H1 (cell line): ENCODE measurements around the gene CRTC1.

Experiments used
- EGR1 ChIP-seq: IDR thresholded peaks from 2 replicates; pipeline ENCODE4 v1.6.1; 2011; ENCODE audit warnings: low read depth, low read length, borderline replicate concordance
- JUN ChIP-seq: IDR thresholded peaks from 2 replicates; pipeline ENCODE4 v1.6.1; 2011; ENCODE audit warnings: low read depth, mild to moderate bottlenecking, improper control_type of control experiment, low read length
- KDM4A ChIP-seq: IDR thresholded peaks from one replicate; pipeline ENCODE4 v1.7.1; 2012; ENCODE audit warnings: low read depth, mild to moderate bottlenecking, moderate library complexity, low read length, inconsistent platforms; ENCODE audit not compliant: severe bottlenecking
- POLR2A ChIP-seq, 2 experiments: IDR thresholded peaks; 1 replicate in 1 of 2; 2 replicates in 1 of 2; pipeline ENCODE4 v1.6.1; 2011; ENCODE audit warnings: low read depth in 2 of 2, low read length in 2 of 2, mild to moderate bottlenecking in 2 of 2; ENCODE audit errors: control extremely low read depth in 1 of 2
- RBBP5 ChIP-seq: IDR thresholded peaks from 2 replicates; pipeline ENCODE4 v1.7.1; 2012; ENCODE audit warnings: low read depth, mild to moderate bottlenecking, inconsistent platforms, low read length, moderate library complexity, borderline replicate concordance
- SP1 ChIP-seq: IDR thresholded peaks from 2 replicates; pipeline ENCODE4 v1.6.1; 2011; ENCODE audit warnings: low read depth, low read length
- TF ChIP-seq, protein P1 (sequence below), 3 experiments: IDR thresholded peaks; 1 replicate in 2 of 3; 2 replicates in 1 of 3; pipeline versions ENCODE4 v1.5.1 to v1.6.1; 2011; ENCODE audit warnings: low read length in 3 of 3, mild to moderate bottlenecking in 3 of 3, inconsistent platforms in 2 of 3, low read depth in 1 of 3, moderate library complexity in 1 of 3; ENCODE audit not compliant: insufficient read depth in 1 of 3; ENCODE audit errors: control extremely low read depth in 1 of 3
- TF ChIP-seq, protein P2 (sequence below): IDR thresholded peaks from 2 replicates; pipeline ENCODE4 v1.6.1; 2012; ENCODE audit warnings: inconsistent platforms

DNA sequence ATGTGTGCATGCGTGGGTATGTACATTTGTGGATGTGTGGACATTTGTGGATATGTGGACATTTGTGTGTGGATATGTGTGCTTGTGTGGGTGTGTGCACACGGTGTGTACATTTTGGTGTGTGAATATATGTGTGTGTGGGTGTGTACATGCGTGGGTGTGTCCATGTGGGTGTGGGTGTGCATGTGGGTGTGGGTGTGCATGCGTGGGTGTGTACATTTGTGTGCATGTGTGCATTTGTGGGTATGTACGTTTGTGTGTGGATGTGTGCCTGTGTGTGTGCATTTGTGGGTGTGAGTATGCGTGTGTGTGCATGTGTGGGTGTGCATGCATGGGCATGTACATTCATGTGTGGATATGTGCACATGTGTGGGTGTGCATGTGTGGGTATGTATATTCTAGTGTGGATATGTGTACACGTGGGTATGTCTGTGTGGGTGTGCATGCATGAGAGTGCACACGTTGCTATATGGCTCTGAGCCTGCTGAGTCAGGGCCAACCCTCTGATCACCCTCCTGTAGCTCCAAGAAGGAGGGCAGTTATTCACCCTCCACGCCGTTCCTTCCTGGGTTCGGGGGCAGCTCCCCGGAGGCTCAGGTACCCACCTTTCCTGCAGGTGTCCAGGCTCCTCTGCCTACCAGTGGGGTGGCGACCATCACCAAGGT is 87.3 kb downstream of the CRTC1 start:
- TF ChIP-seq POLR2A (IDR thresholded peaks at IDR 0.05; ENCODE audit: control extremely low read depth in 1 of 2, low read depth in 2 of 2, low read length in 2 of 2) (no peak), RBBP5 (no peak), JUN (no peak), EGR1 (no peak), SP1 (no peak), KDM4A (no peak)
- TF ChIP-seq, protein P1, sequence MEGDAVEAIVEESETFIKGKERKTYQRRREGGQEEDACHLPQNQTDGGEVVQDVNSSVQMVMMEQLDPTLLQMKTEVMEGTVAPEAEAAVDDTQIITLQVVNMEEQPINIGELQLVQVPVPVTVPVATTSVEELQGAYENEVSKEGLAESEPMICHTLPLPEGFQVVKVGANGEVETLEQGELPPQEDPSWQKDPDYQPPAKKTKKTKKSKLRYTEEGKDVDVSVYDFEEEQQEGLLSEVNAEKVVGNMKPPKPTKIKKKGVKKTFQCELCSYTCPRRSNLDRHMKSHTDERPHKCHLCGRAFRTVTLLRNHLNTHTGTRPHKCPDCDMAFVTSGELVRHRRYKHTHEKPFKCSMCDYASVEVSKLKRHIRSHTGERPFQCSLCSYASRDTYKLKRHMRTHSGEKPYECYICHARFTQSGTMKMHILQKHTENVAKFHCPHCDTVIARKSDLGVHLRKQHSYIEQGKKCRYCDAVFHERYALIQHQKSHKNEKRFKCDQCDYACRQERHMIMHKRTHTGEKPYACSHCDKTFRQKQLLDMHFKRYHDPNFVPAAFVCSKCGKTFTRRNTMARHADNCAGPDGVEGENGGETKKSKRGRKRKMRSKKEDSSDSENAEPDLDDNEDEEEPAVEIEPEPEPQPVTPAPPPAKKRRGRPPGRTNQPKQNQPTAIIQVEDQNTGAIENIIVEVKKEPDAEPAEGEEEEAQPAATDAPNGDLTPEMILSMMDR (IDR thresholded peaks at IDR 0.05; ENCODE audit: control extremely low read depth in 1 of 3, insufficient read depth in 1 of 3, low read depth in 1 of 3, low read length in 3 of 3): no peak
- TF ChIP-seq, protein P2, sequence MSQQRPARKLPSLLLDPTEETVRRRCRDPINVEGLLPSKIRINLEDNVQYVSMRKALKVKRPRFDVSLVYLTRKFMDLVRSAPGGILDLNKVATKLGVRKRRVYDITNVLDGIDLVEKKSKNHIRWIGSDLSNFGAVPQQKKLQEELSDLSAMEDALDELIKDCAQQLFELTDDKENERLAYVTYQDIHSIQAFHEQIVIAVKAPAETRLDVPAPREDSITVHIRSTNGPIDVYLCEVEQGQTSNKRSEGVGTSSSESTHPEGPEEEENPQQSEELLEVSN: no peak
